GM12878 (cell line): ENCODE results near the gene CLDN10.

Experiments
- BMI1 ChIP-seq: fragments of 450-650 bp; IDR thresholded peaks from 2 replicates; pipeline ENCODE4 v1.6.1; 2016; ENCODE audit warnings: mild to moderate bottlenecking, moderate library complexity, borderline replicate concordance
- CTCF ChIP-seq, 3 experiments: IDR thresholded peaks in 2 of 3; conservative IDR thresholded peaks in 1 of 3; 2 replicates each; pipeline ENCODE4 v1.5.1; 2011; ENCODE audit warnings: low read depth in 3 of 3, low read length in 3 of 3, mild to moderate bottlenecking in 3 of 3, control low read depth in 2 of 3, moderate library complexity in 2 of 3, inconsistent platforms in 1 of 3, mixed read lengths in 1 of 3; ENCODE audit not compliant: control insufficient read depth in 2 of 3, insufficient read depth in 1 of 3; ENCODE audit errors: extremely low read depth in 1 of 3
- EGR1 ChIP-seq, 2 experiments: IDR thresholded peaks; 1 replicate in 1 of 2; 2 replicates in 1 of 2; pipeline ENCODE4 v1.6.1; 2011 to 2012; ENCODE audit warnings: low read depth in 2 of 2, low read length in 2 of 2, borderline replicate concordance in 1 of 2, mild to moderate bottlenecking in 1 of 2, moderate library complexity in 1 of 2
- PML ChIP-seq: IDR thresholded peaks from 2 replicates; pipeline ENCODE4 v1.6.1; 2012; ENCODE audit warnings: low read length, inconsistent platforms
- POLR2A ChIP-seq: IDR thresholded peaks from 2 replicates; pipeline ENCODE4 v1.6.1; 2011; ENCODE audit warnings: low read depth, mild to moderate bottlenecking, low read length
- RAD21 ChIP-seq: IDR thresholded peaks from 2 replicates; pipeline ENCODE4 v1.6.1; 2011; ENCODE audit warnings: mild to moderate bottlenecking, low read depth, low read length, moderate library complexity; ENCODE audit not compliant: insufficient read depth
- SIN3A ChIP-seq: IDR thresholded peaks from 2 replicates; pipeline ENCODE4 v1.6.1; 2012; ENCODE audit warnings: low read depth, low read length, improper control_type of control experiment
- ZNF274 ChIP-seq: IDR thresholded peaks from one replicate; pipeline ENCODE4 v1.8.0; 2011; ENCODE audit not compliant: insufficient read length, insufficient read depth

GRCh38 chr13:95527955-95528354 is 24.6 kb upstream of the CLDN10 start:
- TF ChIP-seq EGR1 (IDR thresholded peaks at IDR 0.05; ENCODE audit: borderline replicate concordance in 1 of 2, low read depth in 2 of 2, low read length in 2 of 2): no peak
- no peak for TF ChIP-seq SIN3A
- TF ChIP-seq ZNF274: no peak
- no peak for TF ChIP-seq POLR2A
- no peak for TF ChIP-seq CTCF (IDR thresholded peaks at IDR 0.05 in 2 of 3, conservative IDR thresholded peaks at IDR 0.05 in 1 of 3; ENCODE audit: control insufficient read depth in 2 of 3, extremely low read depth in 1 of 3, insufficient read depth in 1 of 3, low read depth in 3 of 3, low read length in 3 of 3)
- TF ChIP-seq PML: no peak
- no peak for TF ChIP-seq BMI1
- TF ChIP-seq RAD21: no peak
